K562 (cell line): ENCODE measurements around the gene SEC22C. TPM values are rescaled to one million over a fixed set of nuclear protein-coding genes. Genes with fewer than 3 reads are reported as not detected.
A peak's percentile ranks its signal among the peaks of the same experiment; 100 is the strongest.

Source experiments
- CBFB ChIP-seq: sonication (generic); formaldehyde crosslinking; IDR thresholded peaks from 2 replicates; pipeline ENCODE4 v1.4.0; 2020; ENCODE audit warnings: mild to moderate bottlenecking, missing genetic modification reagents
- CBX8 ChIP-seq: fragments of 200-600 bp; sonication (generic); IDR thresholded peaks from 2 replicates; pipeline ENCODE4 v1.6.1; 2012; ENCODE audit warnings: borderline replicate concordance, mixed run types, low read depth, mild to moderate bottlenecking, moderate library complexity, mixed read lengths, low read length, control low read depth, inconsistent platforms; ENCODE audit not compliant: poor library complexity, severe bottlenecking; ENCODE audit errors: extremely low read depth
- CEBPB ChIP-seq: fragments of 450-650 bp; IDR thresholded peaks from 2 replicates; pipeline ENCODE4 v1.6.1; 2016; ENCODE audit warnings: missing genetic modification characterization, missing compliant biosample characterization
- CHCHD3 ChIP-seq: fragments of 250-450 bp; sonication (Bioruptor Pico); IDR thresholded peaks from 2 replicates; pipeline ENCODE4 v2.1.2; 2022; ENCODE audit warnings: mild to moderate bottlenecking
- CREB1 ChIP-seq, 2 experiments: sonication (generic) in 1 of 2; formaldehyde crosslinking in 1 of 2; IDR thresholded peaks; 2 replicates each; pipeline versions ENCODE4 v1.6.1 to v1.8.0; 2012 to 2022; ENCODE audit warnings: inconsistent platforms in 1 of 2, mild to moderate bottlenecking in 1 of 2, missing genetic modification reagents in 1 of 2, moderate library complexity in 1 of 2
- CREB3 ChIP-seq: fragments of 450-650 bp; conservative IDR thresholded peaks from 2 replicates; pipeline ENCODE4 v1.6.1; 2016; ENCODE audit warnings: missing genetic modification characterization, low read depth, mild to moderate bottlenecking, missing compliant biosample characterization, moderate library complexity
- KLF1 ChIP-seq: fragments of 450-650 bp; IDR thresholded peaks from 2 replicates; pipeline ENCODE4 v1.6.1; 2016; ENCODE audit warnings: missing genetic modification characterization, missing compliant biosample characterization
- MCM3 ChIP-seq: fragments of 450-650 bp; IDR thresholded peaks from 2 replicates; pipeline ENCODE4 v1.6.1; 2016
- MEF2A ChIP-seq: IDR thresholded peaks from 2 replicates; pipeline ENCODE4 v1.6.1; 2011; ENCODE audit warnings: low read depth, mild to moderate bottlenecking, low read length, moderate library complexity; ENCODE audit not compliant: control insufficient read depth
- NR4A1 ChIP-seq, 2 experiments: fragments of 250-450 bp in 1 of 2; fragments of 450-650 bp in 1 of 2; sonication (Bioruptor Pico) in 1 of 2; IDR thresholded peaks; 2 replicates each; pipeline versions ENCODE4 v1.4.0 to v1.6.1; 2016 to 2020; ENCODE audit warnings: mild to moderate bottlenecking in 2 of 2, missing compliant biosample characterization in 1 of 2, missing genetic modification characterization in 1 of 2, moderate library complexity in 1 of 2
- TCF3 ChIP-seq: sonication (generic); formaldehyde crosslinking; IDR thresholded peaks from 2 replicates; pipeline ENCODE4 v1.4.0; 2020; ENCODE audit warnings: mild to moderate bottlenecking, missing genetic modification reagents
- TCF7L2 ChIP-seq: fragments of 150-350 bp; IDR thresholded peaks from 2 replicates; pipeline ENCODE4 v1.6.1; 2016; ENCODE audit warnings: low read depth, mild to moderate bottlenecking, low read length, moderate library complexity
- ZBTB17 ChIP-seq: fragments of 450-650 bp; formaldehyde crosslinking; IDR thresholded peaks from 2 replicates; pipeline ENCODE4 v1.4.0; 2020; ENCODE audit warnings: mild to moderate bottlenecking
- ZFP91 ChIP-seq: sonication (generic); formaldehyde crosslinking; IDR thresholded peaks from 2 replicates; pipeline ENCODE4 v1.8.0; 2022; ENCODE audit warnings: mild to moderate bottlenecking, missing genetic modification reagents
- ZNF212 ChIP-seq: fragments of 450-650 bp; formaldehyde crosslinking; IDR thresholded peaks from 2 replicates; pipeline ENCODE4 v1.4.0; 2020; ENCODE audit warnings: mild to moderate bottlenecking
- ZNF277 ChIP-seq: fragments of 250-450 bp; sonication (Bioruptor Pico); IDR thresholded peaks from 2 replicates; pipeline ENCODE4 v1.8.0; 2022; ENCODE audit warnings: inconsistent platforms, mild to moderate bottlenecking, moderate library complexity, borderline replicate concordance
- ZNF41 ChIP-seq: fragments of 250-450 bp; sonication (Bioruptor Pico); conservative IDR thresholded peaks from 2 replicates; pipeline ENCODE4 v1.4.0; 2020; ENCODE audit warnings: mild to moderate bottlenecking
- ZNF707 ChIP-seq: fragments of 250-450 bp; sonication (Bioruptor Pico); conservative IDR thresholded peaks from 2 replicates; pipeline ENCODE4 v1.8.0; 2022; ENCODE audit warnings: inconsistent platforms, mild to moderate bottlenecking, moderate library complexity
- ZNF717 ChIP-seq: fragments of 250-450 bp; sonication (Bioruptor Pico); IDR thresholded peaks from 2 replicates; pipeline ENCODE4 v1.5.0; 2021
- polyA plus RNA-seq, 8 experiments: library from polyadenylated mRNA; depleted of rRNA in 4 of 8; stranded (reverse) in 5 of 8; unstranded in 3 of 8; fragments of >200 nt; fragmentation: Nextera tagmentation in 2 of 8; fragmentation: Illumina TruSeq in 1 of 8; extraction: Ambion mirVana in 2 of 8; extraction: Trizol in 1 of 8; gene quantifications; 2 replicates each; pipeline versions ENCODE4 v1.2.1 to v1.2.3, GENCODE V29; 2011 to 2014; ENCODE audit warnings: inconsistent platforms in 1 of 8, missing spikeins in 1 of 8
- total RNA-seq, 7 experiments: library from RNA; depleted of rRNA in 6 of 7; stranded (reverse); fragments of >200 nt in 6 of 7; fragmentation: Illumina TruSeq in 2 of 7; extraction: Trizol in 2 of 7; gene quantifications; 2 replicates each; pipeline versions ENCODE4 v1.2.1 to v1.2.3, GENCODE V29; 2011 to 2021; ENCODE audit warnings: low replicate concordance in 1 of 7
- TF ChIP-seq, protein P1 (sequence below): sonication (generic); formaldehyde crosslinking; IDR thresholded peaks from 2 replicates; pipeline ENCODE4 v1.8.1; 2023; ENCODE audit warnings: mild to moderate bottlenecking, missing genetic modification reagents

Gene SEC22C
- total and polyA plus RNA-seq, 9 of the 15 experiments (the other 6 are each of a cell fraction or from before 2014, with no cell fraction given) = 35.6 to 68.4 (median 50.7) TPM

GRCh38 chr3:42600111-42600957 is 18.6 kb upstream of the SEC22C start, which contains the start of gene NKTR (continued):
- TF ChIP-seq, protein P1, sequence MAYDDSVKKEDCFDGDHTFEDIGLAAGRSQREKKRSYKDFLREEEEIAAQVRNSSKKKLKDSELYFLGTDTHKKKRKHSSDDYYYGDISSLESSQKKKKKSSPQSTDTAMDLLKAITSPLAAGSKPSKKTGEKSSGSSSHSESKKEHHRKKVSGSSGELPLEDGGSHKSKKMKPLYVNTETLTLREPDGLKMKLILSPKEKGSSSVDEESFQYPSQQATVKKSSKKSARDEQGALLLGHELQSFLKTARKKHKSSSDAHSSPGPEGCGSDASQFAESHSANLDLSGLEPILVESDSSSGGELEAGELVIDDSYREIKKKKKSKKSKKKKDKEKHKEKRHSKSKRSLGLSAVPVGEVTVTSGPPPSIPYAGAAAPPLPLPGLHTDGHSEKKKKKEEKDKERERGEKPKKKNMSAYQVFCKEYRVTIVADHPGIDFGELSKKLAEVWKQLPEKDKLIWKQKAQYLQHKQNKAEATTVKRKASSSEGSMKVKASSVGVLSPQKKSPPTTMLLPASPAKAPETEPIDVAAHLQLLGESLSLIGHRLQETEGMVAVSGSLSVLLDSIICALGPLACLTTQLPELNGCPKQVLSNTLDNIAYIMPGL (CRISPR knock-in tag) = no peak; the same call in 1 of the 2 replicates
- no peak for TF ChIP-seq KLF1 (tag)
- no peak for TF ChIP-seq CREB3 (tag)
- TF ChIP-seq CREB1 (IDR thresholded peaks at IDR 0.05) = peak; percentile 40; the same call in 1 of the 2 replicates
- TF ChIP-seq CREB1 (CRISPR knock-in tag; IDR thresholded peaks at IDR 0.05) = peak; percentile 73; the same call in 1 of the 2 replicates
- peak; percentile 66; the same call in 1 of the 2 replicates for TF ChIP-seq ZBTB17 (CRISPR knock-in tag)
- no peak for TF ChIP-seq ZNF707 (CRISPR knock-in tag)
- no peak for TF ChIP-seq CHCHD3 (CRISPR knock-in tag)
- TF ChIP-seq CBX8 = no peak
- no peak for TF ChIP-seq ZFP91 (CRISPR knock-in tag)
- no peak for TF ChIP-seq ZNF717 (CRISPR knock-in tag)
- peak; percentile 88; the same call in 1 of the 2 replicates for TF ChIP-seq NR4A1 (CRISPR knock-in tag; IDR thresholded peaks at IDR 0.05)
- no peak for TF ChIP-seq NR4A1 (tag; IDR thresholded peaks at IDR 0.05)
- TF ChIP-seq TCF7L2 = 0 out of 2 replicates have a peak, but pooled peaks have one; percentile 39
- TF ChIP-seq ZNF277 (CRISPR knock-in tag) = no peak
- no peak for TF ChIP-seq MEF2A
- no peak for TF ChIP-seq CEBPB (tag)
- no peak for TF ChIP-seq CBFB (CRISPR knock-in tag)
- no peak for TF ChIP-seq ZNF212 (CRISPR knock-in tag)
- TF ChIP-seq TCF3 (CRISPR knock-in tag) = no peak
- no peak for TF ChIP-seq MCM3
- no peak; the same call in 1 of the 2 replicates for TF ChIP-seq ZNF41
